H1 (cell line): ENCODE measurements around the gene CTNND2. TPM values are rescaled to one million over a fixed set of nuclear protein-coding genes. Genes with fewer than 3 reads are reported as not detected.

Source experiments
- ATF3 ChIP-seq: IDR thresholded peaks from 2 replicates; pipeline ENCODE4 v1.6.1; 2011; ENCODE audit warnings: low read depth, mild to moderate bottlenecking, low read length; ENCODE audit not compliant: insufficient read depth
- BRCA1 ChIP-seq: IDR thresholded peaks from 2 replicates; pipeline ENCODE4 v1.6.1; 2012; ENCODE audit warnings: low read depth, low read length, improper control_type of control experiment
- CHD7 ChIP-seq: fragments of 300-600 bp; sonication (generic); IDR thresholded peaks from 2 replicates; pipeline ENCODE4 v1.7.1; 2012; ENCODE audit warnings: low read length, moderate library complexity, mild to moderate bottlenecking, inconsistent platforms; ENCODE audit not compliant: insufficient replicate concordance
- ZNF274 ChIP-seq: IDR thresholded peaks from 2 replicates; pipeline ENCODE4 v1.7.0; 2012; ENCODE audit warnings: low read length, borderline replicate concordance; ENCODE audit errors: extremely low read depth
- polyA plus RNA-seq, 7 experiments: library from polyadenylated mRNA; depleted of rRNA in 3 of 7; stranded (reverse) in 5 of 7; unstranded in 2 of 7; fragments of >200 nt in 5 of 7; fragments of 200-250 nt in 2 of 7; gene quantifications; 1 replicate in 5 of 7; 2 replicates in 1 of 7; 4 replicates in 1 of 7; pipeline versions ENCODE4 v1.2.1 to v1.2.3, GENCODE V29; 2011 to 2013; ENCODE audit warnings: missing spikeins in 2 of 7, mixed read lengths in 2 of 7
- total RNA-seq: library from RNA; stranded (reverse); fragmentation: NEBNext Ultra II Directional; extraction: Animal tissue kit (Norgen Biotek cat#: 25700); gene quantifications from 2 replicates; pipeline ENCODE4 v1.2.1, GENCODE V29; 2021

CTNND2 gene
- total and polyA plus RNA-seq, 2 of the 8 experiments (the other 6 are each of a cell fraction or from before 2014, with no cell fraction given) = 7.4 to 14.2 TPM

DNA sequence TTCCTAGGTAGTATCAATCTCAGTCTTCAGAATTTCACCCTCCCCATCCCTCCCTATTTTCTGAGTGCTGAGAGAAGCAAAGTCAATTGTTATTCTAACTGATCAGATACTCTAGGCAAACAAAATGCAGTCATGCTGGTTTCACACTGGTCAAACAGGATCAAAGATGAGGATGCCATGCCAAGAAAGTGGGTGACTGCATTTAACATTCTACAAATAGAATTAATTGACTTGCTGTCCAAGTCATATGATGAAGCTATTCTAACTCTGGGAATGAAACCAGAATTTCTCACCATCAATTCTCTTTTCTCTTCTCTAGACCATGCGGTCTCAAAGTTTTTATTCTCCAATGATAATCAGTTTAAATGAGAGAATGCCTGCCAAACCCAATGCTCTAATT, 112.5 kb downstream of the CTNND2 start (continued):
- no peak for TF ChIP-seq CHD7
- TF ChIP-seq ZNF274 = no peak
- TF ChIP-seq BRCA1 = no peak
- TF ChIP-seq ATF3 = no peak
